Peyer's patch (tissue), 4 donors: ENCODE data around the gene SNAPC4.

ENCODE experiments used
- POLR2A ChIP-seq, 2 donors: fragments of 450-650 bp; IDR thresholded peaks; one replicate each; pipeline ENCODE4 v1.5.1; 2017; ENCODE audit warnings: antibody characterized with exemption in 2 of 2, mild to moderate bottlenecking in 2 of 2, moderate library complexity in 2 of 2
- TF ChIP-seq, protein P1 (sequence below), 6 experiments: fragments of 450-650 bp in 4 of 6; fragments of 200-600 bp in 2 of 6; sonication (generic) in 1 of 6; IDR thresholded peaks; one replicate each; pipeline ENCODE4 v1.5.1; 2017 to 2019; ENCODE audit warnings: antibody characterized with exemption in 6 of 6, mild to moderate bottlenecking in 3 of 6, moderate library complexity in 1 of 6

DNA sequence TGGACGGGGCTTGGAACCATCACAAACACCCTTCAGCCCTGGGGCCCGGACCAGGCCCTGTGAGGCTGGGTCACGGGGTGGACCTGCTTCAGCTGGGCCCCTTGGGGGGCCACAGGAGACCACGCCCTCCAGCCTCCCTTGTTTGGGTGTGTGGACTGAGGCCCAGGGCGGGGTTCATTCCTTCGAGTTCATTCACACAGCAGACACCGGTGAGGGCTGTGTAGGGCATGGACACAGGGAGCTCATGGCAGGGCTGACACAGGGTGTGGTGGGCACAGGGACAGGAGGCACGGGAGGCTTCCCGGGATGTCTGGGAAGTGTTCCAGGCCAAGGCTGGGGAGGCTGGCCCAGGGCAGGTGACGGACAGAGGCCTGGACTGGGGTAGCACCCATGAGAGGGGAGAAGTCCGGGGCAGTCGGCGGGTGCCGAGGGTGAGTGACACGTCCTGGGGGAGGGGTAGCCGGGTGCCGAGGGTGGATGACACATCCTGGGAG lies 45.3 kb downstream of the SNAPC4 start:
- TF ChIP-seq, protein P1, sequence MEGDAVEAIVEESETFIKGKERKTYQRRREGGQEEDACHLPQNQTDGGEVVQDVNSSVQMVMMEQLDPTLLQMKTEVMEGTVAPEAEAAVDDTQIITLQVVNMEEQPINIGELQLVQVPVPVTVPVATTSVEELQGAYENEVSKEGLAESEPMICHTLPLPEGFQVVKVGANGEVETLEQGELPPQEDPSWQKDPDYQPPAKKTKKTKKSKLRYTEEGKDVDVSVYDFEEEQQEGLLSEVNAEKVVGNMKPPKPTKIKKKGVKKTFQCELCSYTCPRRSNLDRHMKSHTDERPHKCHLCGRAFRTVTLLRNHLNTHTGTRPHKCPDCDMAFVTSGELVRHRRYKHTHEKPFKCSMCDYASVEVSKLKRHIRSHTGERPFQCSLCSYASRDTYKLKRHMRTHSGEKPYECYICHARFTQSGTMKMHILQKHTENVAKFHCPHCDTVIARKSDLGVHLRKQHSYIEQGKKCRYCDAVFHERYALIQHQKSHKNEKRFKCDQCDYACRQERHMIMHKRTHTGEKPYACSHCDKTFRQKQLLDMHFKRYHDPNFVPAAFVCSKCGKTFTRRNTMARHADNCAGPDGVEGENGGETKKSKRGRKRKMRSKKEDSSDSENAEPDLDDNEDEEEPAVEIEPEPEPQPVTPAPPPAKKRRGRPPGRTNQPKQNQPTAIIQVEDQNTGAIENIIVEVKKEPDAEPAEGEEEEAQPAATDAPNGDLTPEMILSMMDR (IDR thresholded peaks at IDR 0.05), result no peak
- no peak for TF ChIP-seq POLR2A (IDR thresholded peaks at IDR 0.05)
